ENCODE data around the gene ENTHD1.

DNA sequence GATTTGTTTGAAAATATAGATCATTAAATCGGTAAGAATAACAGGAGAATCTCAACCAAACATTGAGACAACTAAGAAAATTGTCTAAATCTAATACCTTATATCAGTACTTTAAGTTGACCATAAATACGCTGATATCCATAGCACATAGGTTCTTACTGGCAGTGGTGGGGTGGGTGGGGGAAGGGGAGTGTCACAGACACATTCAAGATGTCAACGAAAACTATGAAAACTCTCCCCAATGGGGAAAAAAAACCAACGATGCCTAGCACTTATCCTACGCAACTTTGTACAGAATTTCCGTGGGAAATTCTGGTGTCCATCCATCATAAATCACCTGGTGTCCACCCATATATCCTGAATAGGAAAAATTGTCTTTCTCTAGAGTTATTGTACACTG lies 13.5 kb upstream of the ENTHD1 start:
- TF ChIP-seq, protein P1, sequence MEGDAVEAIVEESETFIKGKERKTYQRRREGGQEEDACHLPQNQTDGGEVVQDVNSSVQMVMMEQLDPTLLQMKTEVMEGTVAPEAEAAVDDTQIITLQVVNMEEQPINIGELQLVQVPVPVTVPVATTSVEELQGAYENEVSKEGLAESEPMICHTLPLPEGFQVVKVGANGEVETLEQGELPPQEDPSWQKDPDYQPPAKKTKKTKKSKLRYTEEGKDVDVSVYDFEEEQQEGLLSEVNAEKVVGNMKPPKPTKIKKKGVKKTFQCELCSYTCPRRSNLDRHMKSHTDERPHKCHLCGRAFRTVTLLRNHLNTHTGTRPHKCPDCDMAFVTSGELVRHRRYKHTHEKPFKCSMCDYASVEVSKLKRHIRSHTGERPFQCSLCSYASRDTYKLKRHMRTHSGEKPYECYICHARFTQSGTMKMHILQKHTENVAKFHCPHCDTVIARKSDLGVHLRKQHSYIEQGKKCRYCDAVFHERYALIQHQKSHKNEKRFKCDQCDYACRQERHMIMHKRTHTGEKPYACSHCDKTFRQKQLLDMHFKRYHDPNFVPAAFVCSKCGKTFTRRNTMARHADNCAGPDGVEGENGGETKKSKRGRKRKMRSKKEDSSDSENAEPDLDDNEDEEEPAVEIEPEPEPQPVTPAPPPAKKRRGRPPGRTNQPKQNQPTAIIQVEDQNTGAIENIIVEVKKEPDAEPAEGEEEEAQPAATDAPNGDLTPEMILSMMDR (IDR thresholded peaks at IDR 0.05) = no peak
- TF ChIP-seq POLR2AphosphoS5 (IDR thresholded peaks at IDR 0.05) (no peak), POLR2A (IDR thresholded peaks at IDR 0.05) (no peak)

Data from breast epithelium (tissue), 3 donors.